HEK293 (cell line): ENCODE data around the gene TCERG1L.

ENCODE experiments used
- CTCF ChIA-PET: fragments of 350-600 bp; formaldehyde crosslinking; extraction: SDS; loops from one replicate; lab custom pipeline; 2021; ENCODE audit warnings: antibody characterized with exemption; lab: Yijun Ruan, JAX
- POLR2A ChIA-PET: fragments of 300-600 bp; formaldehyde crosslinking; extraction: SDS; loops from one replicate; lab custom pipeline; 2020; ENCODE audit warnings: antibody characterized with exemption, inconsistent platforms; lab: Yijun Ruan, JAX
- H3K27ac ChIP-seq: fragments of 200-500 bp; sonication (Bioruptor generic); 2 replicates; pipeline ENCODE4 v1.5.1; 2014; ENCODE audit warnings: low read depth, low read length, control low read depth, inconsistent platforms; ENCODE audit errors: extremely low read depth
- H3K36me3 ChIP-seq, 2 experiments: fragments of 200-500 bp in 1 of 2; sonication (Bioruptor generic) in 1 of 2; 1 replicate in 1 of 2; 2 replicates in 1 of 2; pipeline ENCODE4 v1.5.1; 2014 to 2017; ENCODE audit warnings: inconsistent platforms in 2 of 2, low read length in 2 of 2; ENCODE audit not compliant: control insufficient read depth in 2 of 2, insufficient read depth in 1 of 2
- H3K4me1 ChIP-seq: fragments of 200-500 bp; sonication (Bioruptor generic); 2 replicates; pipeline ENCODE4 v1.5.1; 2014; ENCODE audit warnings: mild to moderate bottlenecking, low read length, inconsistent platforms; ENCODE audit not compliant: control insufficient read depth, insufficient read depth
- H3K4me3 ChIP-seq: 2 replicates; pipeline ENCODE4 v1.5.1; 2011; ENCODE audit warnings: low read depth, mild to moderate bottlenecking, control low read depth, low read length, moderate library complexity
- H3K9me3 ChIP-seq: fragments of 200-500 bp; sonication (Bioruptor generic); 2 replicates; pipeline ENCODE4 v1.5.1; 2014; ENCODE audit warnings: low read depth, low read length, inconsistent platforms; ENCODE audit not compliant: control insufficient read depth, insufficient read depth
- BCL11B ChIP-seq: fragments of 450-650 bp; formaldehyde crosslinking; IDR thresholded peaks from 2 replicates; pipeline ENCODE4 v1.5.1; 2016; ENCODE audit warnings: low read depth, missing biosample characterization, missing genetic modification characterization
- HOXC10 ChIP-seq: sonication (generic); formaldehyde crosslinking; IDR thresholded peaks from 2 replicates; pipeline ENCODE4 v1.8.1; 2023; ENCODE audit warnings: mild to moderate bottlenecking, missing genetic modification reagents
- SCRT1 ChIP-seq: fragments of 450-650 bp; formaldehyde crosslinking; IDR thresholded peaks from 2 replicates; pipeline ENCODE4 v1.5.1; 2016; ENCODE audit warnings: missing biosample characterization, missing genetic modification characterization, borderline replicate concordance
- SP7 ChIP-seq: fragments of 450-650 bp; formaldehyde crosslinking; IDR thresholded peaks from 2 replicates; pipeline ENCODE4 v1.5.1; 2016; ENCODE audit warnings: missing biosample characterization, missing genetic modification characterization
- TCF7L2 ChIP-seq: IDR thresholded peaks from 2 replicates; pipeline ENCODE4 v1.6.1; 2011; ENCODE audit warnings: low read depth, mild to moderate bottlenecking, inconsistent platforms, low read length, moderate library complexity, borderline replicate concordance
- ZFP69B ChIP-seq: fragments of 450-650 bp; formaldehyde crosslinking; IDR thresholded peaks from 2 replicates; pipeline ENCODE4 v1.5.1; 2016; ENCODE audit warnings: missing biosample characterization, missing genetic modification characterization
- ZNF10 ChIP-seq: fragments of 450-650 bp; formaldehyde crosslinking; IDR thresholded peaks from 2 replicates; pipeline ENCODE4 v1.5.1; 2017; ENCODE audit warnings: missing biosample characterization, missing genetic modification characterization
- ZNF140 ChIP-seq: fragments of 450-650 bp; formaldehyde crosslinking; IDR thresholded peaks from 2 replicates; pipeline ENCODE4 v1.5.1; 2016; ENCODE audit warnings: missing biosample characterization, missing genetic modification characterization
- ZNF146 ChIP-seq: fragments of 450-650 bp; formaldehyde crosslinking; IDR thresholded peaks from 2 replicates; pipeline ENCODE4 v1.5.1; 2016; ENCODE audit warnings: missing biosample characterization, missing genetic modification characterization
- ZNF157 ChIP-seq: fragments of 450-650 bp; formaldehyde crosslinking; IDR thresholded peaks from 2 replicates; pipeline ENCODE4 v1.5.1; 2016; ENCODE audit warnings: missing biosample characterization, missing genetic modification characterization
- ZNF19 ChIP-seq: fragments of 450-650 bp; formaldehyde crosslinking; IDR thresholded peaks from 2 replicates; pipeline ENCODE4; 2016; ENCODE audit warnings: missing biosample characterization, missing genetic modification characterization, low read depth
- ZNF214 ChIP-seq: fragments of 450-650 bp; formaldehyde crosslinking; IDR thresholded peaks from 2 replicates; pipeline ENCODE4 v1.5.1; 2017; ENCODE audit warnings: missing biosample characterization, mild to moderate bottlenecking, missing genetic modification characterization, borderline replicate concordance
- ZNF24 ChIP-seq: fragments of 450-650 bp; formaldehyde crosslinking; IDR thresholded peaks from 2 replicates; pipeline ENCODE4 v1.5.1; 2016; ENCODE audit warnings: missing biosample characterization, missing genetic modification characterization
- ZNF391 ChIP-seq: fragments of 450-650 bp; formaldehyde crosslinking; IDR thresholded peaks from 2 replicates; pipeline ENCODE4 v1.5.1; 2016; ENCODE audit warnings: low read depth, missing biosample characterization, missing genetic modification characterization, borderline replicate concordance
- ZNF423 ChIP-seq: fragments of 450-650 bp; formaldehyde crosslinking; IDR thresholded peaks from 2 replicates; pipeline ENCODE4 v1.5.1; 2016; ENCODE audit warnings: missing biosample characterization, missing genetic modification characterization
- ZNF433 ChIP-seq: fragments of 450-650 bp; formaldehyde crosslinking; IDR thresholded peaks from 2 replicates; pipeline ENCODE4 v1.5.1; 2016; ENCODE audit warnings: missing biosample characterization, missing genetic modification characterization, low read depth
- ZNF518A ChIP-seq: fragments of 450-650 bp; formaldehyde crosslinking; conservative IDR thresholded peaks from 2 replicates; pipeline ENCODE4 v1.5.1; 2016; ENCODE audit warnings: low read depth, missing biosample characterization, missing genetic modification characterization
- ZNF549 ChIP-seq: fragments of 450-650 bp; IDR thresholded peaks from 2 replicates; pipeline ENCODE4 v1.5.1; 2018; ENCODE audit warnings: missing biosample characterization, missing genetic modification characterization, mild to moderate bottlenecking, inconsistent platforms, moderate library complexity
- ZNF600 ChIP-seq: fragments of 450-650 bp; formaldehyde crosslinking; IDR thresholded peaks from 2 replicates; pipeline ENCODE4 v1.5.1; 2016; ENCODE audit warnings: missing biosample characterization, missing genetic modification characterization
- ZNF670 ChIP-seq: fragments of 450-650 bp; formaldehyde crosslinking; IDR thresholded peaks from 2 replicates; pipeline ENCODE4 v1.5.1; 2016; ENCODE audit warnings: missing biosample characterization, missing genetic modification characterization, low read depth
- ZNF701 ChIP-seq: fragments of 450-650 bp; formaldehyde crosslinking; IDR thresholded peaks from 2 replicates; pipeline ENCODE4 v1.5.1; 2016; ENCODE audit warnings: missing biosample characterization, missing genetic modification characterization
- TF ChIP-seq, protein P1 (sequence below): fragments of 450-650 bp; formaldehyde crosslinking; IDR thresholded peaks from 2 replicates; pipeline ENCODE4 v1.5.1; 2016; ENCODE audit warnings: missing biosample characterization, missing genetic modification characterization

The TCERG1L gene

DNA sequence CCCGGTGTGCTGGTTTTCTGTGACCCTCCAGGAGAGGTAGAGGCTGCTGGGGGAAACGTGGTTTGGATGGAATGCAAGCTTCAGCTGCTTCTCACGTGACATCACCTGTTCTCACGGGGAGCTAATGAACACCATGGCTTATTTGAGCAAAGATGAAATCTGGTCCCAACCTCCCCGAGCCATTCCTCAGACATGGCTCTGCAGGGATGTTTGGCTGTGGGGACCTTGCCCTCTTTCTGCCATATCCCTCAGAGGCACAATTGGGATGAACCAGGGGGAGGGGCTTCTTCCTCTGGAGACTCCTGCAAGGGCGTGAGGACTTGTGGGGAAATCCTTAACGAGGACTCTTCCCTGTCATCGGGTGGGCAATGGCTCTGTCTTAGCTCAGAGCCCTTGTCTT lies 236.8 kb downstream of the TCERG1L start:
- TF ChIP-seq BCL11B (no peak), ZNF600 (no peak), TCF7L2 (no peak), ZNF146 (tag by site-specific recombination) (no peak), ZFP69B (tag by site-specific recombination) (no peak), ZNF670 (tag by site-specific recombination) (no peak), ZNF24 (no peak), ZNF701 (tag by site-specific recombination) (no peak), ZNF391 (no peak), ZNF423 (tag by site-specific recombination) (no peak), ZNF157 (tag by site-specific recombination) (no peak), SP7 (tag by site-specific recombination) (no peak), ZNF433 (tag by site-specific recombination) (no peak)
- TF ChIP-seq, protein P1, sequence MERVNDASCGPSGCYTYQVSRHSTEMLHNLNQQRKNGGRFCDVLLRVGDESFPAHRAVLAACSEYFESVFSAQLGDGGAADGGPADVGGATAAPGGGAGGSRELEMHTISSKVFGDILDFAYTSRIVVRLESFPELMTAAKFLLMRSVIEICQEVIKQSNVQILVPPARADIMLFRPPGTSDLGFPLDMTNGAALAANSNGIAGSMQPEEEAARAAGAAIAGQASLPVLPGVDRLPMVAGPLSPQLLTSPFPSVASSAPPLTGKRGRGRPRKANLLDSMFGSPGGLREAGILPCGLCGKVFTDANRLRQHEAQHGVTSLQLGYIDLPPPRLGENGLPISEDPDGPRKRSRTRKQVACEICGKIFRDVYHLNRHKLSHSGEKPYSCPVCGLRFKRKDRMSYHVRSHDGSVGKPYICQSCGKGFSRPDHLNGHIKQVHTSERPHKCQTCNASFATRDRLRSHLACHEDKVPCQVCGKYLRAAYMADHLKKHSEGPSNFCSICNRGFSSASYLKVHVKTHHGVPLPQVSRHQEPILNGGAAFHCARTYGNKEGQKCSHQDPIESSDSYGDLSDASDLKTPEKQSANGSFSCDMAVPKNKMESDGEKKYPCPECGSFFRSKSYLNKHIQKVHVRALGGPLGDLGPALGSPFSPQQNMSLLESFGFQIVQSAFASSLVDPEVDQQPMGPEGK (tag by site-specific recombination), result no peak
- POLR2A ChIA-PET, result no interaction called here

DNA sequence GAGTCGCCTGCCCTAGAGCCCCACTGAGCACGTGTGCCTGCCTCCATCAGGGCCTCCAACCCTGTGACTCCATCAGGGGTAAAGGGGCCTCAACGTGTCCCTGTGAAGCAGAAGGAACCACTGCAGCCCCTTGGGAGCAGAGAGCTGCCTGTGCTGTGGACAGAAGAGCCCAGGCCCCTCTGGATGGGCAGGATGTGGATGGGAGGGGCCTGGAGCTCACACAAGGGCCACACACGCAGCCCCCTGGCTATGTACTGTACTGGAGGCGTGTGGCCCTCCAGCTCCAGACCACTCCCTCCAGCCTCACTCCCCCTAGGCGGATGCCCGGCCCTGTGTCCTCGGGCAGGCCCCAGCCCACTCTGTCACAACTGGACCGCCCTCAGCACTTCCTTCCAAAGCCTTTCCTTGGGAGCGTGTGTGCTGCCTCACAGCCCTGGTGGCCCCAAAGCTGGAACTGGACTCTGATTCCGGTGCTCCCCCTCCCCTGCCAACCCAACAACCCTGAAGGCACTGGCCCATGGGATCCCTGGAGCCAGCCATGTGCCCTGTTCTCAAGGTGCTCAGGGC lies 238.0 kb downstream of the TCERG1L start:
- no peaks in the 10 kb centered on the region for H3K36me3 ChIP-seq
- H3K9me3 ChIP-seq, result no peaks in the 10 kb centered on the region
- POLR2A ChIA-PET, result no interaction called here
- H3K4me1 ChIP-seq, result no peaks in the 10 kb centered on the region
- TF ChIP-seq SCRT1 (no peak), ZNF19 (tag by site-specific recombination) (no peak), ZNF549 (no peak), ZNF140 (tag by site-specific recombination) (no peak), ZNF10 (tag by site-specific recombination) (no peak), ZNF214 (tag by site-specific recombination) (no peak), ZNF518A (tag by site-specific recombination) (no peak), HOXC10 (no peak)
- TF ChIP-seq, all 188 proteins: peak for 0
- CTCF ChIA-PET, result interaction anchor here (0.6 to 0.7 kb wide), 2 partner anchors 215 to 339 kb away, joined by 3 read pairs; no protein-coding TSS in a partner anchor
- H3K4me3 ChIP-seq, result no peak overlapping the region
- H3K27ac ChIP-seq, result no peak overlapping the region

More for the DNA sequence above, 236.8 kb downstream of the TCERG1L start:
- Histone ChIP-seq H3K36me3 (no peaks in the 10 kb centered on the region), H3K9me3 (no peaks in the 10 kb centered on the region), H3K4me1 (no peaks in the 10 kb centered on the region), H3K4me3 (no peak overlapping the region), H3K27ac (no peak overlapping the region)
- CTCF ChIA-PET, result no interaction called here
